Ramos (cell line): Measurements from ENCODE around the gene ISOC2.
"Not testable (repeated sequence)": the region's sequence is repeated elsewhere in the genome, so short reads cannot be mapped to it uniquely, and the experiment has no call there.

Experiments used
- in situ Hi-C: fragments of 300-500 bp; cut with MboI; formaldehyde crosslinking; loops from one replicate; pipeline ENCODE4 v1.14.3; 2022; ENCODE audit warnings: low sequenced_read_pairs; ENCODE audit not compliant: unreplicated experiment

Gene ISOC2

GRCh38 chr19:55419624-55420236, 41.7 kb downstream of the ISOC2 start:
- in situ Hi-C loops: loop anchor here (5.0 to 10.0 kb wide), 2 partner anchors 125 to 207 kb away; no protein-coding TSS in a partner anchor

- in situ Hi-C loops: loop anchor here (5.0 to 10.0 kb wide), 2 partner anchors 124 to 207 kb away; no protein-coding TSS in a partner anchor
Observed at GRCh38 chr19:55419103-55419502, 42.3 kb downstream of the ISOC2 start.

GRCh38 chr19:55418185-55418584, 43.3 kb downstream of the ISOC2 start:
- in situ Hi-C loops: loop anchor here (5.0 to 10.0 kb wide), 2 partner anchors 123 to 206 kb away; no protein-coding TSS in a partner anchor

GRCh38 chr19:55410168-55410567, 51.3 kb downstream of the ISOC2 start:
- in situ Hi-C loops: loop anchor here (10.0 kb wide), 1 partner anchor 115 kb away; no protein-coding TSS in a partner anchor

- in situ Hi-C loops: not testable (repeated sequence)
Observed at GRCh38 chr19:55409179-55409578, 52.3 kb downstream of the ISOC2 start.

- in situ Hi-C loops: no loop called here
Observed at GRCh38 chr19:55408533-55408872, 52.9 kb downstream of the ISOC2 start.

GRCh38 chr19:55407800-55408532, 53.5 kb downstream of the ISOC2 start:
- in situ Hi-C loops: no loop called here

- in situ Hi-C loops: not testable (repeated sequence)
Observed at GRCh38 chr19:55407550-55407799, 54.0 kb downstream of the ISOC2 start, which contains the start of gene UBE2S. UBE2S (minus strand) TSS chr19:55407788; CDS start chr19:55407589, 199 bp downstream.

- in situ Hi-C loops: no loop called here
Observed at GRCh38 chr19:55406826-55407549, 54.5 kb downstream of the ISOC2 start.

GRCh38 chr19:55406091-55406825, 55.2 kb downstream of the ISOC2 start:
- in situ Hi-C loops: no loop called here

- in situ Hi-C loops: no loop called here
Observed at GRCh38 chr19:55405638-55406037, 55.8 kb downstream of the ISOC2 start.
